Stimulated activated CD4-positive, alpha-beta T cell treated with anti-CD3 and anti-CD28 coated beads, Interleukin-15, amount 100 ng/mL, for 1 hour (primary cell): ENCODE data around the gene CCNK.

Source experiments
- DNase-seq, 2 donors: peaks; one replicate each; pipeline ENCODE4 v3.0.0-alpha.2; 2020; ENCODE audit warnings: low read depth in 1 of 2, low spot score in 1 of 2

Gene CCNK

DNA sequence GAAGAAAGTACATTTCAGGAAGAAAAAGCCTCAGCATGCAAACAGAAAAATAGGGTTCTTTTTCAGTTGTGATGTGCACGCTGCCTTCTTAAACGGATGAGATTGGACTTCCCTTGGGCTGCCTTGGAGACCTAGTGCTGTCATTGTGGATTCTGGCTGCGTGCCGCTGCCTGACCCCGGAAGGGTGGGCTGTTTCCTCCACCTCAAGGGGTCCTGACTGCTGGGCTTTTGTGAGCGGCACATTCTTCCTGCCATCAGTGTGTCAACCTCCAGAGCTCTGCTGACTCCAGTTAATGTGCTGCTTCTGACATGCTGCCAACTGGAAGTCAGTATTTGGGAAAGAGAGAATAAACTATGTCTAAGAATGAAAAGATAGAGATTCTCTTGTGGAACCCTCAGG lies 25.1 kb downstream of the CCNK start:
- no peak for DNase-seq

GRCh38 chr14:99507860-99508640 lies 26.8 kb downstream of the CCNK start:
- DNase-seq = no peak

DNA sequence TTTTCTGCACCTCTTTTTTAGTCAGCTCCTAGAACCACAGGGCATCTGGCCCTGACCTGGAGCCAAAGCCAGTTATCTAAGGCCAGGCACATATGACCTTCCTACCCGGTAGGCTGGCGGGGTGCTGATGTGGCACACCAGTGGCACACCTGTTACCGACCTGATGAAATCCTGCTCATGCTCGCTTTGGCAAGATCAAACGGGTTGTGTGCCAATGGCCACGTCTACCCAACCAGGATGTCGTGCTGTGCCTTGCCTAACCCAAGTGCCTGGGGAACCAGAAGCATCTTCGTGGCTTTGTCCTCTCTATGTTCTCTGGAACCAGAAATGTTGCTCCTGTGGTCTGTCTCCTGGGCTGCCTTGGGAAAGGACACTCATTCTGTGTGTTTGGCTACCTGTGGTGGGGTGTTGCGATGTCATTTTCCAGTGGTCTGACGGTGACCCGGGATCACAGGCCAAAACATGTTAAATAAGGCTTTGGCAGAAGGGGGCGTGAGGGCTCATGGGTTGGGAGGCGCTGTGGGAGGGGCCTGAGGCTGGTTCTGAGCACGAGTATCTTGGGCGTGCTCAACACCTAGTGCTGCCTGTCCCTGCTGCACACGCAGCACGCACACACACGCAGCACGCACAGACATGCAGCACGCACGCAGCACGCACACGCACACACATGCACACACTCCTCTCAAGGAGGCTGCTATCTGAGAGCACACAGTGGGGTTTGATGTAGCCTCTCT lies 27.9 kb downstream of the CCNK start:
- no peak for DNase-seq

GRCh38 chr14:99509871-99510555 lies 28.8 kb downstream of the CCNK start:
- no peak for DNase-seq

DNA sequence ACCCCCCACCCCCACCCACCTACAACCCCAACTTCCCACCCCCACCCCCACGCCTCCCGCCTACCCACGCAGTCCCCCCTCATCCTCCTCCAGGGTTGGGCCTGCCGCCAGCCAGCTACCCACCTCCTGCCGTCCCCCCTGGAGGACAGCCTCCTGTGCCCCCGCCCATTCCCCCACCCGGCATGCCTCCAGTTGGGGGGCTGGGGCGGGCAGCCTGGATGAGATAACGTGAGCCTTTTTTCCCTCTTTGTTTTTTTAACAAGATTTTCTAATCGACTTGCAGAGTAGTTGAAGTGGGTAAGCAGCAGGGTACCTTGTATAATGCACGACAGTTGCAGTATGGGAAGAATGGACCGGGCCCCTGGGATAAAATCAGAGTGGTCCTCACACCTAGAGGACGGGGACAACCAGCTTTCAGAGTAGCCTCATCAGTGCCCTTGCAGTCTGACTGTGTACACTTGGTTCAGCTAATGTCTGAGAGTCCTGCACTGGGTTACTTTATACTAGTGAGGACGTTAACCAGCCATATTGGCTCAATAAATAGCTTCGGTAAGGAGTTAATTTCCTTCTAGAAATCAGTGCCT lies 29.4 kb downstream of the CCNK start:
- no peak for DNase-seq

DNA sequence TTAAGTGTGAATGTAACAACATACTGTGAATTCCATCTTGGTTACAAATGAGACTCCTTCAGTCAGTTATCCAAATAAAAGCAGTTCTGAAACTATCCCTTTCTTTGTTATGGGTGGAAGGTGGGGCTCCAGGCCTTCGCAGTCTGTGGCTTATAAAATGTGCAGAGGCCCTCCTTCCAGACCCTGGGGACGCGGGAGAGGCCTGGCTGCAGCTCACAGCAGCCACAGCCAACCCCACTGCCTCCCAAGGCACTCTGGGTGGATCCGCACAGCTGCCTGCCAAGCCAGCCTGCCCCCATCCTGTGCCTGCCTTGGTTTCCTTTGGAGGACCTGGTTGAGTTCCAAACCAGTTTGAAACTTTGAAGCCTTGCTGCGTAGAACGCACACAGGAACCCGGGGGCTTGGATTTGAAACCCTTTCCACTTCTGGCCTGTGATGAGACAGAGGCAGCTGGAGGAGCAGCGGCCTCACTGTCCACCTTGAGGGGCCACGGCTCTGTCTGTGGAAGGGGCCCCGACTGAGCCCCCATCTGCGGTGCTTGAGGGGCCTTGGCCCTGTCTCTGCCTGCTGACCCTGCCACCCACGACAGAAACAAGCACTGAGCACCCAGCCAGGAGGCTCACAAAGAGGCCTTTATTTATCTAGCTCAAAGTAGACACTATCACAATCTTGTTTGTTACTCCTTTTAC lies 30.4 kb downstream of the CCNK start:
- DNase-seq = no peak

DNA sequence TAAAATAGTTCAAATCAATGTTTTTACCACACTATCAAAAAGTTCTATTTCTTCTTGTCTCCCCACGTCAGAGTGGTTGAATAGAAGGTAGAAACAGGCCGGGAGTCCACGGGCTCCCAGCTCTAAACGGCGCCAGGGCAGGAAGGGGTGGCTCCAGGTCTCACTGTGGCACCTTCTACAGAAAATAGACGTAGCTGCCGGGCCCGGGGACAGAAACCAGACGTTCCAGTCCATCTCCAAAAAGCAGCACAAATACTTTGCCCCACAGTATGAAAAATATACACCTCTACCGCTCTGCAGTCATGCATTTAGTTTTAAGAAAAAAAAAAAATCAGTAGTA lies 30.9 kb downstream of the CCNK start:
- no peak for DNase-seq

- DNase-seq = no peak
Observed at GRCh38 chr14:99512571-99513182, 31.5 kb downstream of the CCNK start.

- DNase-seq = no peak
Observed at GRCh38 chr14:99513183-99513694, 32.0 kb downstream of the CCNK start.

GRCh38 chr14:99513946-99514551 lies 32.8 kb downstream of the CCNK start:
- DNase-seq = no peak

GRCh38 chr14:99514552-99515300 lies 33.5 kb downstream of the CCNK start:
- no peak for DNase-seq

DNA sequence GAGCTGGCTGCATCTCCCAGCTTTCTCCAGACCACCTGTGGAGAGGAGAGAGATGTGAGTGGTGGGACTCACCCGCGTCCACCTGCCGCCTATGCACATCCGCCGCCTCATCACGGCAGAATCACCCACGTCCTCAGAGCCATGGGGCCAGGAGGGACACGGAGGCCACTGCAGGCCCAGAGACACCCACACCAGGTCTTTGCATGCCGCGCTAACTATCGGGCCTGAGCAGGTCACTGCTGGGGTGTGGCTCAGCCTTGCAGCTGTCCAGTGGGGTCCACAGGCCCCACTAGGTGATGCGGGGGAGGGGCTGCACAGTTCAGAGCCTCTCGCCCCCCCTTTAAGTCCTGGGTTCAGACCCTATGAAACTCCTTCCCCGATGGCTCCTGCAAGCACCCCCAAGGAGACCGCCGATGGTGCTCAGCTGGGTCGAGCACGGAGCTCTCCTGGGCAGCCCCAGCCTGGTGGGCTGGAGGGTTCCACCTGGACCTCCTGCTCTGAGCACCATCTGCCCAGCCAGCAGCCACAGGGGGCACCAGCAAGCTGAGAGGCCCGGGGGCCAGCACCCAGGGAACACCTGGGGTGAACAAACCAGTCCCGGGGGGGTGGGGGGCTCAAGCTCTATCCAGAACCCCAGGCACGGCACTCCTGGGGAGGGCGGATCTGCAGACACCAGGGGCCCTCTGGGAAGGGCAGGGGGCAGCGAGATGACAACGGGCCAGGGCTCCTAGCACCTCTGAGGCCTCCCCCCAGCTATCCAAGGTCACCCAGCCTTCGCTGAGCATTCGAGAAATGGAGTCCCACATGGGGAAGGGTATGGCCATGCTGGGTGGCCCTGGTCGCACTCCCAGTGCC lies 34.3 kb downstream of the CCNK start:
- no peak for DNase-seq

DNA sequence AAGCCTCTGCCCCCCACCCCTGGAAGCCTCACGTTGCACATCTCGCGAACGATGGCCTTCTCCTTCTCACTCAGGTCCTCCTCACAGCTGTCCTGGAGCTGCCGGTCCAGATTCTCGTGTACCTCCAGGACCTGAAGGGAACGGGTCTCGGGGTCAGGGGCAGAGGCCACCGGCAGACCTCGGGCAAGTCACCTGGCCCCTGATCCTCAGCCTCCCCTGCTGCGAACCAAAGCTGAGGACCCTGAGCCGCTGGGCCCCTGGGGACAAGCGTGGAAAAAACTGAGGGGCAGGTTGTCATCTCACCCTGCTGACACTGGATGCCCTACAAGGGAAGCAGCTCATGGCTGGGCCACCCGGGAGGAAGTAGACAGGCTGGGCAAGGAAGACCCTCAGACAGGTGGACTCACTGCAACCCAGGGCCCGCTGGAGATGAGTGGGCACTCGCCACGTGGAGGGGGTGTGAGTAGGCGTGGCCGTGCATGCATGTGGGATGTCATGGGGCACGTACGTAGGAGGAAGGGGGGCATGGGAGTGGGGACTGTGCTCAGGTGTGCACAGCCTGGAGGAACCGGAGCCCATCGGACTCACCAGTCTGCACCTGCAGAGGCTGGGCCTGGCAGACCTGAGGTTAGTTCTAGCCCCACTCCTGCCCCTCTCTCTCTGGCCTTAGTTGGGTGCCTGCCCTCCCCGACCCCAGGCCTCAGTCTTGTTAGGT lies 35.1 kb downstream of the CCNK start:
- no peak for DNase-seq

DNA sequence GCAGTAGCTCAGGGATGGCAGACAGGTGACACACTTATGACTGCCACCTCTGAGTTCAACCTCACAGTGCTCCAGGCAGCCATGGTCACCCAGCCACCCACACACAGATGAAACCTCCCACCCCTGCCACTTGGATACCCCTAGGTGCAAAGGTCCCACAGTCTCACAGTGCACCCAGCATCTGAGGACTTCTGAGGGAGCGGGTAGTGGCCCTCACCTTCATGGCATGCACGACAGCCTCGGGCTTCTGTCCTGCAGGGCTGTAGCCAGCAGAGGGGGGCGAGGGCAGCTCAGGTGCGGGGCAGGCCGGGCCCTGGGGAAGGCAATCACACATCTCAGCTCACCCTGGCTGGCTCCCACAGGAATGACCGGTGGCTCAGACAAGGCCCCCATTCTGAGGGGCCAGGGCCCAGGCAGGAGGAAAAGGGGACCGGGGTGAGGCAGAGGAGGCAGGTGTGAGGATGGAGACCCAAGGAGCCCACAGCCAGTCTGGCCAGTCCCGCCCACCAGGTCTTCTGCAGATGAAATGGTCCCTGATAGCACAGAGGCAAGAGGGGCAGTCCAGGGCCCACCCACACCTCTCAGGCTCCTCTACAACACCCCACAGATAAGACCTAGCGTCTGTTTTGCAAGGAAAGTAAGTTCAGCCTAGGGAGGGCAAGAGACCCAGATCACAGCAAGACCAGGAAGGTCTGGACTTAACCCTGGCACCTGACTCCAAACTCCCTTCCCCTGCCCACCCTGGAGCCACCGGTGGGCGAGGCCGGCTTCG lies 35.8 kb downstream of the CCNK start:
- no peak for DNase-seq

- DNase-seq = no peak
Observed at GRCh38 chr14:99517643-99518381, 36.6 kb downstream of the CCNK start.
